ENCODE measurements around the gene MICAL2. TPM values are rescaled to one million over a fixed set of nuclear protein-coding genes. Genes with fewer than 3 reads are reported as not detected.

MICAL2 gene
- total and polyA plus RNA-seq, 2 of the 13 experiments (the other 11 are each of a cell fraction or from before 2014, with no cell fraction given): 0.78 to 1.1 TPM

GRCh38 chr11:12163181-12163941, 53.0 kb downstream of the MICAL2 start:
- Histone ChIP-seq H3K4me2 (ENCODE audit: low read depth, low read length) (no peak overlapping the region), H3K9ac (ENCODE audit: insufficient read depth, low read depth, low read length) (no peak overlapping the region), H3K9me3 (ENCODE audit: low read length) (no peaks in the 10 kb centered on the region), H3K4me3 (replicated peaks in 1 of 3; ENCODE audit: insufficient read depth in 1 of 3, low read depth in 2 of 3, low read length in 3 of 3) (no peak overlapping the region), H3K27me3 (ENCODE audit: control insufficient read depth in 1 of 2, insufficient read depth in 2 of 2, low read length in 2 of 2) (no peaks in the 10 kb centered on the region), H3K36me3 (replicated peaks in 1 of 2; ENCODE audit: control insufficient read depth in 1 of 2, insufficient read depth in 2 of 2, low read length in 2 of 2) (no peaks in the 10 kb centered on the region), H3K27ac (ENCODE audit: extremely low read length, insufficient read depth, low read length) (no peak overlapping the region), H3K79me2 (ENCODE audit: insufficient read depth, low read length) (no peaks in the 10 kb centered on the region), H3K4me1 (ENCODE audit: insufficient read depth, low read length) (peaks cover 34% of the 10 kb centered on the region), H2AFZ (ENCODE audit: low read length) (no peak overlapping the region), H4K20me1 (ENCODE audit: insufficient read depth, low read length) (no peaks in the 10 kb centered on the region)
- 0 out of 2 replicates have a peak, but pooled peaks have one; percentile 26 for TF ChIP-seq HNF4A (CRISPR knock-in tag; IDR thresholded peaks at IDR 0.05)
- TF ChIP-seq PAF1 (CRISPR knock-in tag; IDR thresholded peaks at IDR 0.05): no peak
- 63% methylated on average over 13 of the region's 13 CpGs for WGBS (ENCODE audit: low lambda C conversion rate)
- BruUV-seq (replicated peaks): no TSS peak
- CTCF ChIA-PET (ENCODE audit: low intra/inter-chr PET ratio, low total read pairs): no interaction called here
- ATAC-seq: peak; percentile 61; the same call in 2 of the 3 replicates
- intact Hi-C loops (cut with micrococcal nuclease; ENCODE audit: unreplicated experiment) (loop anchor here (10.0 kb wide), 1 partner anchor 71 kb away; no protein-coding TSS in a partner anchor), in situ Hi-C loops (cut with HindIII; ENCODE audit: extremely low pct_ligation_motif_present, low pct_unique_long_range_greater_than_20kb) (no loop called here)
- peak; percentile 40 for DNase-seq (ENCODE audit: low spot score)
- POLR2A ChIA-PET: no interaction called here
- no peak for FAIRE-seq

GRCh38 chr11:12164061-12165014, 53.9 kb downstream of the MICAL2 start:
- H2AFZ ChIP-seq (ENCODE audit: low read length): no peak overlapping the region
- no peaks in the 10 kb centered on the region for H3K79me2 ChIP-seq (ENCODE audit: insufficient read depth, low read length)
- H3K9me3 ChIP-seq (ENCODE audit: low read length): no peaks in the 10 kb centered on the region
- no peaks in the 10 kb centered on the region for H3K36me3 ChIP-seq (replicated peaks in 1 of 2; ENCODE audit: control insufficient read depth in 1 of 2, insufficient read depth in 2 of 2, low read length in 2 of 2)
- POLR2A ChIA-PET: no interaction called here
- H4K20me1 ChIP-seq (ENCODE audit: insufficient read depth, low read length): no peaks in the 10 kb centered on the region
- FAIRE-seq (no peak), ATAC-seq (no peak), DNase-seq (ENCODE audit: low spot score) (no peak)
- no peak overlapping the region for H3K27ac ChIP-seq (ENCODE audit: extremely low read length, insufficient read depth, low read length)
- no peaks in the 10 kb centered on the region for H3K27me3 ChIP-seq (ENCODE audit: control insufficient read depth in 1 of 2, insufficient read depth in 2 of 2, low read length in 2 of 2)
- TF ChIP-seq ZFYVE20 (CRISPR knock-in tag; IDR thresholded peaks at IDR 0.05; ENCODE audit: borderline replicate concordance, low read depth) (no peak), ZNF101 (CRISPR knock-in tag; IDR thresholded peaks at IDR 0.05; ENCODE audit: borderline replicate concordance, low read depth) (no peak), ZFP41 (CRISPR knock-in tag; IDR thresholded peaks at IDR 0.05; ENCODE audit: borderline replicate concordance) (no peak), PRDM4 (CRISPR knock-in tag; IDR thresholded peaks at IDR 0.05; ENCODE audit: borderline replicate concordance) (no peak)
- TF ChIP-seq, protein P1, sequence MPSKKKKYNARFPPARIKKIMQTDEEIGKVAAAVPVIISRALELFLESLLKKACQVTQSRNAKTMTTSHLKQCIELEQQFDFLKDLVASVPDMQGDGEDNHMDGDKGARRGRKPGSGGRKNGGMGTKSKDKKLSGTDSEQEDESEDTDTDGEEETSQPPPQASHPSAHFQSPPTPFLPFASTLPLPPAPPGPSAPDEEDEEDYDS (CRISPR knock-in tag; IDR thresholded peaks at IDR 0.05): no peak
- intact Hi-C loops (cut with micrococcal nuclease; ENCODE audit: unreplicated experiment) (loop anchor here (10.0 kb wide), 1 partner anchor 70 kb away; no protein-coding TSS in a partner anchor), in situ Hi-C loops (cut with HindIII; ENCODE audit: extremely low pct_ligation_motif_present, low pct_unique_long_range_greater_than_20kb) (no loop called here)
- CTCF ChIA-PET (ENCODE audit: low intra/inter-chr PET ratio, low total read pairs): no interaction called here
- H3K9ac ChIP-seq (ENCODE audit: insufficient read depth, low read depth, low read length): no peak overlapping the region
- no TSS peak for BruUV-seq (replicated peaks)
- H3K4me3 ChIP-seq (replicated peaks in 1 of 3; ENCODE audit: insufficient read depth in 1 of 3, low read depth in 2 of 3, low read length in 3 of 3): no peak overlapping the region
- H3K4me2 ChIP-seq (ENCODE audit: low read depth, low read length): no peak overlapping the region
- 85% methylated on average over 9 of the region's 9 CpGs for WGBS (ENCODE audit: low lambda C conversion rate)
- H3K4me1 ChIP-seq (ENCODE audit: insufficient read depth, low read length): peaks cover 34% of the 10 kb centered on the region
